ENCODE measurements around the gene VEPH1. TPM values are rescaled to one million over a fixed set of nuclear protein-coding genes. Genes with fewer than 3 reads are reported as not detected.

Gene VEPH1
- total RNA-seq, 1 donor from 2014 or later: 0.16 TPM

GRCh38 chr3:157410945-157411344, 92.3 kb downstream of the VEPH1 start:
- H3K27me3 ChIP-seq (ENCODE audit: low read depth): no peaks in the 10 kb centered on the region
- DNase-seq: no peak
- no peak overlapping the region for H3K4me3 ChIP-seq
- no peaks in the 10 kb centered on the region for H3K36me3 ChIP-seq
- no peaks in the 10 kb centered on the region for H3K4me1 ChIP-seq
- H3K9me3 ChIP-seq (replicated peaks): no peaks in the 10 kb centered on the region
- H3K27ac ChIP-seq (replicated peaks): no peak overlapping the region
- TF ChIP-seq CTCF (IDR thresholded peaks at IDR 0.05; ENCODE audit: borderline replicate concordance): no peak
- intact Hi-C loops (cut with micrococcal nuclease): no loop called here

DNA sequence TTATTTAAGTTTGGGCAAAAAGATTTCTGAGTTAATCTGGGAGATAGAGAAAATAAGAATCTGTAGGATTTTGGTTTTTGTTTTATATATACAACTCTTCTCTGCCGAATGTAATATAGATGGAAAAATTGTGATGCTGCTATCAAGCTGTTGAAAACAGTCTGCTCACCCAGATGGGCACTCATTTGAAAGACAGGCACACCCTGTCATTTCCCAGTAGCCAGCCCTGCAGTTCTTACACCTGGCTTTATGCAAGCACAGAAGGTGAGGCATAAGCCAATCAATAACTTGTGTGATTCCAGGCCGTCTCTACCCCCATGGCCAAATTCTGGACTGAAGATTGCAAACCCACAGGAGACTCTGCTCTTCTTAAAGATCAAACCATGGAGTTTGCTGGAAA, 93.7 kb downstream of the VEPH1 start:
- intact Hi-C loops (cut with micrococcal nuclease): no loop called here
- Histone ChIP-seq H3K36me3 (no peaks in the 10 kb centered on the region), H3K27ac (replicated peaks) (no peak overlapping the region), H3K4me1 (no peaks in the 10 kb centered on the region), H3K27me3 (ENCODE audit: low read depth) (no peaks in the 10 kb centered on the region), H3K9me3 (replicated peaks) (no peaks in the 10 kb centered on the region), H3K4me3 (no peak overlapping the region)
- DNase-seq: no peak
- TF ChIP-seq CTCF (IDR thresholded peaks at IDR 0.05; ENCODE audit: borderline replicate concordance): no peak

DNA sequence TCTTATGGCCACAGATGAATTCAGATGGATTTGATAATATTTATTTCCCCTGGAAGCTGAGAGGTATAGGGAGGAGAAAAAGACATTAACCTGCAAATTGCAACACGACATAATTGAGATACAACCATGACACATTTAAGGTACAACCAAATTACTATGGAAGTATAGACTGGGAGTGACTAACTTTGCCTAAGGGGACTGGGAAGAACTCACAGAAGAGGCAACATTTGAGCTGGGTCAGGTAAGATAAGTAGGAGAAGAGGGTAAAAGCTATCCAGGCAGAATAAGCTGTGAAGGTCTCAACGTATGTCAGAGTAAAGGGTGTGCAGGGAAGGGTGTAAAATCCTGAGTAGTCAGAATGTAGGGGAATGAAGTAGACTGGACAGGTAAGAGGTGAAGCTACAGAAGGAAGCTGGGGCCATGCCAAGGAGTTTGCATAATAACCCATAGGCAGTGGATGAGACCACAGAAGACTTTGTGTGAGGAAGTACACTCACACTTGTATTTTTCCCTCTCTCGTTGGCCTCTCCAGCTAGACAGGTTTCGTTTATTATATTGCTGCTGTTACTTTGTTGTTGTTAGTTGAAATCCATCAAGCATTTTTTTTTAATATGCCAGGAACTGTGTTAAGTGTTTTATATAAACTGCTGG, 94.6 kb downstream of the VEPH1 start:
- Histone ChIP-seq H3K4me3 (no peak overlapping the region), H3K27me3 (ENCODE audit: low read depth) (no peaks in the 10 kb centered on the region), H3K36me3 (no peaks in the 10 kb centered on the region), H3K9me3 (replicated peaks) (no peaks in the 10 kb centered on the region), H3K4me1 (no peaks in the 10 kb centered on the region), H3K27ac (replicated peaks) (no peak overlapping the region)
- no peak for TF ChIP-seq CTCF (IDR thresholded peaks at IDR 0.05; ENCODE audit: borderline replicate concordance)
- no peak for DNase-seq
- intact Hi-C loops (cut with micrococcal nuclease): no loop called here

DNA sequence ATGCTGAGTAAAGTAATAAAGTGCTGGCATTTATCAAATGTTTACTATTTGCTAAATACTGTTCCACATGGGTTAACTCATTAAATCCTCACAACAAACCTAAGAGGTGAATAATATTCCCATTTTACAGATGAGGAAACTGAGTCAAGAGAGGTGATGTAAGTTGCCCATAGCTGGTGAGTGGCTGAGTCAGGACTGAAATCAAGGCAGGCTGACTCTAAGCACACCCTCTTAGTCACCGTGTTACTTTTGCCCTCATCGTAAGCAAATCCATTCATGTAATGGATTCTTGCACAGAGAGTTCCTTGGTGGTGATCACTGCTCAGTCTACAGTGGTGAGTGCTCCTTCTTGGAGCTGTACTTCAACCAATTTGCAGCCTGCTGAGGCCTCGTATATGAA, 95.4 kb downstream of the VEPH1 start:
- DNase-seq: no peak
- H3K27ac ChIP-seq (replicated peaks): no peak overlapping the region
- no peak overlapping the region for H3K4me3 ChIP-seq
- no peaks in the 10 kb centered on the region for H3K4me1 ChIP-seq
- TF ChIP-seq CTCF (IDR thresholded peaks at IDR 0.05; ENCODE audit: borderline replicate concordance): no peak
- no peaks in the 10 kb centered on the region for H3K36me3 ChIP-seq
- no peaks in the 10 kb centered on the region for H3K9me3 ChIP-seq (replicated peaks)
- intact Hi-C loops (cut with micrococcal nuclease): no loop called here
- H3K27me3 ChIP-seq (ENCODE audit: low read depth): no peaks in the 10 kb centered on the region

GRCh38 chr3:157406394-157406793, 96.8 kb downstream of the VEPH1 start:
- no peak overlapping the region for H3K4me3 ChIP-seq
- no peaks in the 10 kb centered on the region for H3K36me3 ChIP-seq
- H3K9me3 ChIP-seq (replicated peaks): no peaks in the 10 kb centered on the region
- intact Hi-C loops (cut with micrococcal nuclease): no loop called here
- no peaks in the 10 kb centered on the region for H3K4me1 ChIP-seq
- TF ChIP-seq CTCF (IDR thresholded peaks at IDR 0.05; ENCODE audit: borderline replicate concordance): no peak
- no peak for DNase-seq
- no peak overlapping the region for H3K27ac ChIP-seq (replicated peaks)
- no peaks in the 10 kb centered on the region for H3K27me3 ChIP-seq (ENCODE audit: low read depth)
